Measurements from ENCODE around the gene GDA. TPM values are rescaled to one million over a fixed set of nuclear protein-coding genes. Genes with fewer than 3 reads are reported as not detected.

The GDA gene
- total RNA-seq, 1 donor from 2014 or later = not detected

- Histone ChIP-seq H3K4me1 (ENCODE audit: insufficient read depth, low read length) (no peaks in the 10 kb centered on the region), H3K4me2 (ENCODE audit: low read length) (no peak overlapping the region), H3K27ac (ENCODE audit: low read depth, low read length) (no peak overlapping the region), H3K36me3 (ENCODE audit: insufficient read depth, low read length) (no peaks in the 10 kb centered on the region), H3K9ac (ENCODE audit: low read length) (no peak overlapping the region), H3K9me3 (ENCODE audit: insufficient read depth, low read depth, low read length) (peaks cover 3% of the 10 kb centered on the region), H2AFZ (ENCODE audit: low read depth, low read length) (no peak overlapping the region), H4K20me1 (ENCODE audit: insufficient read depth, low read length) (no peaks in the 10 kb centered on the region), H3K4me3 (ENCODE audit: insufficient read depth, low read depth, low read length) (no peak overlapping the region), H3K79me2 (ENCODE audit: insufficient read depth, low read length) (no peaks in the 10 kb centered on the region), H3K27me3 (ENCODE audit: insufficient read depth, low read length) (no peaks in the 10 kb centered on the region)
- TF ChIP-seq EZH2 (IDR thresholded peaks at IDR 0.05; ENCODE audit: insufficient read depth, low read length) (no peak), CTCF (IDR thresholded peaks at IDR 0.05; ENCODE audit: insufficient read depth, low read depth, low read length) (no peak)
- H3K27me3 Mint-ChIP-seq (ENCODE audit: low read depth, unreplicated experiment) = peaks cover 3% of the 10 kb centered on the region
- H3K36me3 Mint-ChIP-seq (ENCODE audit: low read depth, unreplicated experiment) = no peaks in the 10 kb centered on the region
- FAIRE-seq = no peak
- no peak for DNase-seq (ENCODE audit: low read depth)
- no peaks in the 10 kb centered on the region for H3K9me3 Mint-ChIP-seq (ENCODE audit: unreplicated experiment)
- H3K4me1 Mint-ChIP-seq (ENCODE audit: low read depth, unreplicated experiment) = peaks cover 4% of the 10 kb centered on the region
- no peak overlapping the region for H3K4me3 Mint-ChIP-seq (ENCODE audit: unreplicated experiment)
- no peak overlapping the region for H3K27ac Mint-ChIP-seq (ENCODE audit: unreplicated experiment)
These were observed 64.7 kb downstream of the GDA start for GRCh38 chr9:72213906-72214305.

GRCh38 chr9:72217306-72217842 lies 68.1 kb downstream of the GDA start:
- H3K27ac Mint-ChIP-seq (ENCODE audit: unreplicated experiment) = no peak overlapping the region
- no peak overlapping the region for H3K4me2 ChIP-seq (ENCODE audit: low read length)

More at GRCh38 chr9:72217306-72217842, 68.1 kb downstream of the GDA start:
- H3K27ac ChIP-seq (ENCODE audit: low read depth, low read length) = no peak overlapping the region
- H3K79me2 ChIP-seq (ENCODE audit: insufficient read depth, low read length) = no peaks in the 10 kb centered on the region
- FAIRE-seq (no peak), DNase-seq (ENCODE audit: low read depth) (peak; percentile 5)
- Mint-ChIP-seq H3K4me1 (ENCODE audit: low read depth, unreplicated experiment) (no peaks in the 10 kb centered on the region), H3K9me3 (ENCODE audit: unreplicated experiment) (no peaks in the 10 kb centered on the region), H3K27me3 (ENCODE audit: low read depth, unreplicated experiment) (no peaks in the 10 kb centered on the region), H3K4me3 (ENCODE audit: unreplicated experiment) (no peak overlapping the region), H3K36me3 (ENCODE audit: low read depth, unreplicated experiment) (no peaks in the 10 kb centered on the region)
- H3K9ac ChIP-seq (ENCODE audit: low read length) = no peak overlapping the region
- no peaks in the 10 kb centered on the region for H3K27me3 ChIP-seq (ENCODE audit: insufficient read depth, low read length)
- H4K20me1 ChIP-seq (ENCODE audit: insufficient read depth, low read length) = no peaks in the 10 kb centered on the region
- no peaks in the 10 kb centered on the region for H3K4me1 ChIP-seq (ENCODE audit: insufficient read depth, low read length)
- H3K4me3 ChIP-seq (ENCODE audit: insufficient read depth, low read depth, low read length) = no peak overlapping the region
- no peaks in the 10 kb centered on the region for H3K36me3 ChIP-seq (ENCODE audit: insufficient read depth, low read length)
- TF ChIP-seq CTCF (IDR thresholded peaks at IDR 0.05; ENCODE audit: insufficient read depth, low read depth, low read length) (no peak), EZH2 (IDR thresholded peaks at IDR 0.05; ENCODE audit: insufficient read depth, low read length) (no peak)
- H2AFZ ChIP-seq (ENCODE audit: low read depth, low read length) = no peak overlapping the region
- peaks cover 3% of the 10 kb centered on the region for H3K9me3 ChIP-seq (ENCODE audit: insufficient read depth, low read depth, low read length)
